ENCODE results near the gene GADD45GIP1.

DNA sequence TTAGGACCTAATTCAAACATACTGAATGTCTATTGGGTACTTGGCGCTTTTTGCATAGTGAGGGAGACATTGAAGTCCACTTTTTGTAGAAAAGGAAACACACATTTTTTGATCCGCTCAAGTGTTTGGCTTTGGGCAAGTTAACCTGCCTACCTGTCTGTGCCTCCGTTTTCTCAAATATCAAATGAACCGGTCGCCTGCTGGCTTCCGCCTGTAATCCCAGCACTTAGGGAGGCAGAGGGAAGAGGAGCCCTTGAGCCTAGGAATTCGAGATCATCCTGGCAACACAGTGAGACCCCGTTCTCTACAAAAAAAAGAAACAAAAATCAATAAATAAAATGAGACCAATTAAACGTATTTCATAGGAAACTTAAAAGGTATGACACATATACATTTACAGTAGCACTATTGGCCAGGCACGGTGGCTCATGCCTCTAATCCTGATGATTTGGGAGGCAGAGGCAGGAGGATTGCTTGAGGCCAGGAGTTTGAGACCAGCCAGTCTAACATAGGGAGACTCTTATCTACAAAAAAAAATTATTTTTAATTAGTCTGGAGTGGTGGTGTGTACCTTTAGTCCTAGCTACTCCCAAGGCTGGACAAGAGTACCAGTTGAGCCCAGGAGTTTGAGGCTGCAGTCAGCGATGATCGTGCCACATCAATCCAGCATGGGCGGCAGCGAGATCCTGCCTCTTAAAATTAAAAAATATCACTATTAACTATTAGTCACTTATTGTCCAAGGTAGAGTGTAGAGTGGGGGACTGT, 10.1 kb downstream of the GADD45GIP1 start:
- TF ChIP-seq, protein P1, sequence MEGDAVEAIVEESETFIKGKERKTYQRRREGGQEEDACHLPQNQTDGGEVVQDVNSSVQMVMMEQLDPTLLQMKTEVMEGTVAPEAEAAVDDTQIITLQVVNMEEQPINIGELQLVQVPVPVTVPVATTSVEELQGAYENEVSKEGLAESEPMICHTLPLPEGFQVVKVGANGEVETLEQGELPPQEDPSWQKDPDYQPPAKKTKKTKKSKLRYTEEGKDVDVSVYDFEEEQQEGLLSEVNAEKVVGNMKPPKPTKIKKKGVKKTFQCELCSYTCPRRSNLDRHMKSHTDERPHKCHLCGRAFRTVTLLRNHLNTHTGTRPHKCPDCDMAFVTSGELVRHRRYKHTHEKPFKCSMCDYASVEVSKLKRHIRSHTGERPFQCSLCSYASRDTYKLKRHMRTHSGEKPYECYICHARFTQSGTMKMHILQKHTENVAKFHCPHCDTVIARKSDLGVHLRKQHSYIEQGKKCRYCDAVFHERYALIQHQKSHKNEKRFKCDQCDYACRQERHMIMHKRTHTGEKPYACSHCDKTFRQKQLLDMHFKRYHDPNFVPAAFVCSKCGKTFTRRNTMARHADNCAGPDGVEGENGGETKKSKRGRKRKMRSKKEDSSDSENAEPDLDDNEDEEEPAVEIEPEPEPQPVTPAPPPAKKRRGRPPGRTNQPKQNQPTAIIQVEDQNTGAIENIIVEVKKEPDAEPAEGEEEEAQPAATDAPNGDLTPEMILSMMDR (IDR thresholded peaks at IDR 0.05): no peak
- TF ChIP-seq EZH2 (IDR thresholded peaks at IDR 0.05; ENCODE audit: borderline replicate concordance, insufficient read depth, low read depth, low read length, poor library complexity, severe bottlenecking): no peak

Data from B cell (primary cell).